GM21390 (cell line): ENCODE measurements around the gene DLG2.

ENCODE experiments used
- ATAC-seq: cut with Tn5 transposase; IDR thresholded peaks from one replicate; pipeline ENCODE4 v1.9.1; 2021; ENCODE audit not compliant: unreplicated experiment

Gene DLG2

DNA sequence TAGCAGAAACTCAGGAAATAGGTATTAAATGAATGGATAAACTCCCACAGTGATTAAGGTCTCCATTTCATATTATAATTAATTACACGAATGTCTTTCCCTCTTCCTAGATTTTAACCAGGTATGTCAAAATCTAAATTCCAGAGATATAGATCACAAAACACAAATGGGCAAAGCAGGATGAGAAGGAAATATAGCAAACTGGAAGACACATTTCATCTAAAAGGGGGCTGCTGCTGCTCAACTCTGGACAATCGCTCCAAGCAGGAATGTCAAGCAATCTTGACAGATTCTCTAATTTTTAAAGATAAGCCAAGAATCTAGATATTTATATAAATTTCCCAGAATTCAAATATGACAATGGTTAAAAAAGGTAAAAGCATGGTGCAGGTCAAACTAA, 1786.8 kb downstream of the DLG2 start:
- ATAC-seq: no peak

DNA sequence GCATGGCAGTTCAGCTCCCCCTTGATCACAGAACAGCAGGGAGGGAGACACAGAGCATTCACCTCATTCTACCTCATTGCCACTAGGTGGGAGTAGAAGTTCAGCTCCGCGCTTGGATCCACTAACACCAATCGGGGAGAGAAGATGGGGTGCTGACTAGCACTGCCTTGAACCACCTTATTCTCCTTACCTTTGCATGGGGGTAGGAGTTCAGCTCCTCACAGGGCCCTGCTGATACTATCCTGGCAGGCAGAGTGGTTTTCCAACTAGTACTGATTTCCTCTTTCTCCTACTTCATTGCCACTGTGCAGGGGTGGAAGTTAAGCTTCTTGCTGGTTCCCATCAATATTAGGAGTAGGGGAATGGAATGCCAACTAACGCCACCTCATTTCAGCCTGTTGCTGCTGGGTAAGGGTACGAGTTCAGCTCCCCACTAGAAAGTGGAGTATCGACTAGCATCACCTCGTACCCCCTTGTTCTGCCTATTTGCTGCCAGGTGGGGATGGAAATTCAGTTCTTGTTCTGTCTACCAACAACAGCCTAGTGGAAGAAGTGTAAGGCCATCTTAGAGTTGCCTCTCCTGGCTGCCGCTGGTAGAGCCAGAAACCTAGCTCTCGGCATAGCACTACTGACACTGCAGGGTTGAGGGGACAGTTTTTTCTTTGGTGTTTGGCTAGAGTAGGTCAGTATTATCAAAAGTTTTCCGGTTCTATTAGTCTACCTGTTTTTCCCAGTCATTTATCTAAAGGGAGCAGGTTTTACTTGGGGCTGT, 1790.1 kb downstream of the DLG2 start:
- peak; percentile 79 for ATAC-seq

- ATAC-seq: no peak
Observed at GRCh38 chr11:83836065-83836464, 1791.1 kb downstream of the DLG2 start.

- ATAC-seq: peak; percentile 82
Observed at GRCh38 chr11:83835423-83835822, 1791.7 kb downstream of the DLG2 start.

DNA sequence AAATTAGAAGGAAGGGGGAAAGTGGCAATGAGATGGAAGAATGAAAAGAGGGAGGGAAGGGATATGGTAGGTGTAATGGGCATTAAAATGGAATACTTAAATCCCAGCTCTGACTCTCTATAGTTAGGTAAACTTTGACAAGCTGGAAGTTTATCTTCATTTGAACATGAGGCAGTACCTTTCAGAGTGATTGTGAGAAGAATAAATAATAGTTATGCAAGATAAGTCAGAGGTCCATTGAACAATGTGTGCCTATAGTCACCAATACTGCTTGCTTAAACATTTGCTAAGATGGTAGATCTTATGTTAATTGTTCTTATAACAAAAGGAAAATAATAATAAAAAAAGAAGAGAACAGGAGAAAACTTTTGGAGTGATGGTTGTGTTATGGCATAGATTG, 1795.2 kb downstream of the DLG2 start:
- no peak for ATAC-seq

- ATAC-seq: peak; percentile 83
Observed at GRCh38 chr11:83827940-83828554, 1799.1 kb downstream of the DLG2 start.

DNA sequence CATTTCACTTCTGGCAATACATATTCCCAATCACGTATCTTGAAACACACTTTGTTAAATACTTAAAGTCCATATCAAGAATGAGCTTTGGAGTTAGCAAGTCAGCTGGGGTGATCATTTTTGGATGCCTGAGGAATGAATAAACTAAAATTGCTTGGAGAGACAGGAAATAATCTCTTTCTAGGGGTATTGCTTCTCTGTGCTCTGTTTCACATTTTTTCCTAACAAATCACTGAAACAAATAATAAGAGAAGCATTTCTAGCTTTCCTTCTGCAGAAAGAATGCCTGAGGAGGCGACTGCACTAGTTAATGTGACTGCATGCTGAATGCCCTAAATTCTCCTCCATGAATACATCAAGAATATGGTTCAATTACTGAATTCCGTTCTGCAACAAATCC, 1799.6 kb downstream of the DLG2 start:
- ATAC-seq: no peak

- ATAC-seq: no peak
Observed at GRCh38 chr11:83826078-83826477, 1801.1 kb downstream of the DLG2 start.

DNA sequence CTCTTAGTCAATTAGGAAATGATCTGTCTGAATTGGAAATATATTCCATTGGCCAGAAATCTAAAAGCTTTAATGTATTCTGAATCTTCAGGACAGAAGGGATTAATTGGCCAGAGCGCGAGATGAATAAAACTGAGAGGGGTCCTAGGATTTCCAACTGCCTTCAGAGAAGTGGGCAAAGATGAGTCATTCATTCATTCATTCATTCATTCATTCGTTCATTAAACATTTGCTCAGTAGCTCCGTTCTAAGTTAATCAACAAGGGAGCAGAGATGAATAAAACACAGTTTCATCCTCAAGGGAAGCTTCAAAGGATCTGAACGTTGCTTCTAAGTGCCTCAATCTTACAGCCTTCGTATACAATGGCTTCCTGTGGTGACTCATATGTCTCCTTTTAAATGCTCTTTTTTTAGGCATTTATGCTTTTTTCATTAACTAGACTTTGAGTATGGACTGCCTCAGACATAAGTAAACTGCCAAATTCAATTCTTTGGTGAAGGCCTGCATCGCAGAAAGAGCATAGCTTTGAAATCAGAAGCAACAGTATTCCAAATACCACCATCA, 1803.6 kb downstream of the DLG2 start:
- ATAC-seq: no peak

GRCh38 chr11:83819931-83820549, 1807.1 kb downstream of the DLG2 start:
- ATAC-seq: no peak

DNA sequence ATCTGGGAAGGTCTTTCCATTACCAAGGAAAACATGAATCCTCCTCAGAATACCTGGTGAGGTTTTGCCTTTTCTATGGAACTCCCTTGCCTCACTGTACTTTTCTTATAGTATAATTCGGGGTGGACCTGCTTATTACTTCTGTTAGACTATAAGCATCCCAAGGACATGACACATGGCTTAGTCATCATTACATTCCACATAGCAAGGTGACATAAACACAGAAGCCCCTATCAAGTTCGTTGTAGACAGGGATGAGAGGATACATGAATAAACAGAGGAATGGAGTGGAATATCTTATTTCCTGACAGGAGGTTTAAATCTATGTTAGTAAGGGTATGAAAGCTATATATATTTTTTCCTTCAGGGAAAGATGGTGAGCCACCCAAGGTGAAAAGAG, 1808.8 kb downstream of the DLG2 start:
- no peak for ATAC-seq

DNA sequence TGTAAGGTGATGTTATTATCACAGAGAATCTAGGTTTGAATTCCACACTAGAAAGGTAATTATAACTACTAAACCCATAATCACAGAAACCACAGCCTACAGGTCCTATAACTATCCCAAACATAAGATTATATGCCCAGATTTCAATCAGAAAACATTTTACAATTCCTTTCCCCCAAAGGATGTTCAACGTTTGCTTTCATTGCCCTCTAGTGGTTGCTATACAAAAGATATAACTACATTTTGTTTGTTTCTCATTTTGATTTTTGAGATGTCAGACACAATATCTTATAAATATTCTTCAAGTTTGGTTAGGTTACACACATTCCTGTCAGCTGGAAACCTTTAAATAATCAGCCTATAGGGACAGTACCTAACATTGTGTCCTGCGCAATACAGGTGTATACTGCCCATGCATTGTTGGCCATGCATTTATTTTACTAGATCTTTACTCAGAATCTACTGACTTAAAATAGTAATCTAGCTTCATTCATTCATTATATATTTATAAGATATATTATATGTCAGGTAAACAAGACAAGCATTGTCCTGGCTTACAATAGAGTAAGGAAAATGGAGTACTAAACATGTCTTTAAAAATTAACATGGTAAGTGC, 1810.5 kb downstream of the DLG2 start:
- ATAC-seq: no peak

- ATAC-seq: no peak
Observed at GRCh38 chr11:83815736-83816135, 1811.4 kb downstream of the DLG2 start.

- no peak for ATAC-seq
Observed at GRCh38 chr11:83813296-83813695, 1813.8 kb downstream of the DLG2 start.

DNA sequence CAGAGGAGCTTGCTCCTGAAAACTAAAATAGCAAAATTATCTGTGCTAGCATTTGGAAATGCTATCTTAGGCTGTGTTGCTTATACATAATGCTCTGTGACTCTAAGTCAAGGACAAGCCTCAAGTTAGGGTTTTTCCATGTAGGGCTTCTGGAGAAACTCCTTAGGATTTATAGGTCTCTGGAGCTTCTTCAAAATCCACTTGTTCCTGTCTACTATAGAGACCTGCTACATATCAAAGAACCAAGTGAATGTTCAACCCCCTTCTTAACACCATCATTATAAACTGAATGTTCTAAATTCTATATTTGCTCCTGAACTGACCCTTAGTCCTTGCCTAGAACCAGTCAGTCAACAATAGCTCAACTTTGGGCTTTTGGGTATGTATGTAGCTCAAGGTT, 1817.9 kb downstream of the DLG2 start:
- ATAC-seq: no peak

GRCh38 chr11:83801799-83802198, 1825.3 kb downstream of the DLG2 start:
- ATAC-seq: no peak

- no peak for ATAC-seq
Observed at GRCh38 chr11:83793310-83793709, 1833.8 kb downstream of the DLG2 start.

DNA sequence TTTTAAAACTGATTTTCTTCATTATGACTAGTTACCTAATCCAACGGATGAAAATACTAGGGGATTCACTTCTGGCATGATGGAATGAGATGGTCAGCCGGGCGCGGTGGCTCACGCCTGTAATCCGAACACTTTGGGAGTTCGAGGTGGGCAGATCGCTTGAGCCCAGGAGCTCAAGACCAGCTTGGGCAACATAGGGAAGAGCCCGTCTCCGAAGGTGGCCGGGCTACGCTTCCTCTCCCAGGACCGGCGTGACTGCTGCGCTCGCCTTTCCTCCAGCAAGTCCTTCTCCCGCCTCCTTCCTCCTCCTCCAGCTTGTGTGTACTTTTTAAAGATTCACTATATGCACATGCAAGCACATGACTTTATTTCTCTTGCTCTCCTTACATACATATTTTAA, 1835.6 kb downstream of the DLG2 start:
- ATAC-seq: no peak

- no peak for ATAC-seq
Observed at GRCh38 chr11:83785942-83786341, 1841.2 kb downstream of the DLG2 start.

DNA sequence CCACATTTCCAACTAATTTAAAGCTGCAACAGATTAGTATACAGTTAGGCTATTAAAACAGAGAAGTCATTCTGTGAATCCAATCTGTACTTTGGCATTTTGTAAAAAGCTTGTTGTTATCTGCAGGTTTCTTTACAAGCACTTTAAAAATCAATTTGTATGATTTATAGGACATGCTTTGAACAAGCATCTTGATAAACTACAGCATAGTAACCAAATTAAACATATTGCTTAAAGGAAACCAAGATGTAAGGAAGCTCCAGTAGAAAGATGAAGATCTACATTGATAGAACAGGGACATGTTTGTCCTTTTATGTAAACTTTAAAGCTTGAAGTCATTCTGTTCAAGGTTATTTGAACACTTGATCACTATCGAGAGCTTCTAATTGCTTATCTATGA, 1842.7 kb downstream of the DLG2 start:
- no peak for ATAC-seq

DNA sequence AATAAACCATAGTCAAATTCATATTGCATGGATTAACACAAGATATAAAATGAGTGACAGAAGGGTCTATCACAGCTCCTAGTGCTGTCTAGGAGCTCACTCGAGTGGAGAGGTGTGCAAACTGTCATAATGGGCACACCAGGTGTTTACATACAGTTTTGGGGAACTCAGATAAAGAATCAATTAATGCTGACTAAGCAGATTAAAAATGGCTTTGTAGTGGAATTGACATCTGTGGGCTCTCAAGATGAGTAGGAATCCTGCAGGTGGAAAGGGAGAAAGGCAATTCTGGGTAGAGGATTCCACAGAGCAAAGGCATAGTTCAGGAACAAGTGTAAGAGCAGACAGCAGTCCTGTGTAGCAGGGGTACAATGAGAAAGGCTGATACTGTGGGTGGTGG, 1844.8 kb downstream of the DLG2 start:
- ATAC-seq: no peak

GRCh38 chr11:83779876-83780275, 1847.3 kb downstream of the DLG2 start:
- no peak for ATAC-seq
